Activated CD4-positive, alpha-beta T cell treated with anti-CD3 and anti-CD28 coated beads, Interleukin-2, amount 50 U/mL, for 1 hour (primary cell): ENCODE results near the gene RBM18.

Source experiments
- DNase-seq: peaks from one replicate; pipeline ENCODE4 v3.0.0-alpha.2; 2020

RBM18 gene, protein sequence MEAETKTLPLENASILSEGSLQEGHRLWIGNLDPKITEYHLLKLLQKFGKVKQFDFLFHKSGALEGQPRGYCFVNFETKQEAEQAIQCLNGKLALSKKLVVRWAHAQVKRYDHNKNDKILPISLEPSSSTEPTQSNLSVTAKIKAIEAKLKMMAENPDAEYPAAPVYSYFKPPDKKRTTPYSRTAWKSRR

DNA sequence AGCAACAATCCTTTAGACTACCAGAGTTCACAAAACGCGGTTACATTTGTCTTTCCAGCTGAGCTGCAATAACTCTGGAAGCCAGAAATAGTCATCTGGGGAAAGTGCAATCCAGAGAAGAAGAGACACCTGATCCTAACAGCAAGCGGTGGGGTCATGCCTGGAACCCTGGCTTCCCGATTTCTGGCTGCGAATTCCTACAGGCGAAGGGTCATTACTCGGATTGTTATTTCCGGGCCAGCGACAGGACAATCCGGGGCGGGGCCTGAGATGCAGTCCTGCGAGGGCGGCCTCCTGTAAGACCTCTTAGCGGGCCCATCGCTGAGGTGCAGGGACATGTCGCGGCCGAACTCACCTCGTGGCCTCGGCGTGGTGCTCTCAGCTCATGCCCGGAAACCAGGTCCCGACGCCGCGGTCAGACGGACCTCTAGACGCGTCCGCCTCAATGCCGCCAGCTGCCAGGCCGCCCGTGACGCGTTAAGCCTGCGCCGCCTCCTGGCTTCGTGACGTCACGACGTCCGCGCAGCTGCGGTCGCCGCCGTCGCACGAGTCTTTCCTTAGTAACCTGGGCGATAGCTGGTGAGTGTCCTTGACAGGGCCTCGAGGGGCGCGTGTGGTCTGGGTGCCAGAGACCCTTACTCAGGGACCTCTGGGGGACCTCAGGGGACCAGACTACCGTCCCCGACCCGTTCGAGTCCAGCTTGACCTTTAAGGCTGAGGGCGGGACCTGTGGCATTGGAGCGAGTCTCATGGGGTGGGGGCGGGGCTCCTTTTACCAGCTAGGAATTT, at the start of gene RBM18, which contains the start of gene MRRF:
Gene RBM18 (minus strand): TSS at position 481 of the 789 bp plus-strand sequence. CDS start 3,348 bp downstream, outside the sequence.
Gene MRRF (plus strand): TSS at position 523 of the 789 bp plus-strand sequence. CDS start 6,010 bp downstream, outside the sequence.
- DNase-seq: peak; percentile 84

DNA sequence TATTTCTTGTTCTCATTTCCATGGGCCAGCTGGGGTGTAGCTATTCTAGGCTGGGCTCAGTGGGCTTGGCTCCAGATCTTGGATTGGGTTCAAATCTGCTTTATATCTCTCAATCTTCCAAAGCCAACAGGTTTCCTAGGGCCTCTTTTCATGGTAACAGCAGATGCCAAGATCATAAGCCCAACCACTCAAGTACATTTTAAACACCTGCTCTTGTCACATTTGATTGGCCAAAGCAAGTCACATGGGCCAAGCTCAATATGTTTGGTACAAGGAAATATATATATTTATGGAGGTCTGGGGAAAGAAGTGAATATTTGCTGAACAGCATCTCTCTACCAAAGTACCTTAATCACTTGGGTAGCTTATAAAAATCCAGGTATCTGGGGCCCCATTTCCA, 49.5 kb upstream of the RBM18 start:
- DNase-seq: no peak

DNA sequence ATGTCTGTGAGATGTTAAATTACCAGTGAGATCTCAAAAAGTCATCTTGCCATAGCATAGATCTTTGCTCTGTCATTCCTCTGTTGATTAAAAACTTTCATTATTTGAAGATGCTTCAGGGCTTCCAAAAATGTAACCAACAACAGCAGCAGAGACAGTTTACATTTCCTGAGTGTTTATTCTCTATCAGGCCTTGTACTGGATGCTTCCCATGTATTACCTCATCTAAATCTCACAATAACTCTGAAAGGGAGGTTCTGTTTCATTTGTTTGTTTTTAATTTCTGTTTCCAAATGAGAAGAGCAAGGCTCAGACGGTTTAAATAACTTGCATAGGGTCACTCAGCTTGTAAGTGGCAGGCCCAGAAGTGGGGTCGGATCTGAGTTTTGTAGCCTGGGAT, 45.2 kb upstream of the RBM18 start:
- DNase-seq: no peak

- no peak for DNase-seq
Observed at GRCh38 chr9:122307925-122308324, 43.3 kb upstream of the RBM18 start.

GRCh38 chr9:122307061-122307460, 42.4 kb upstream of the RBM18 start:
- no peak for DNase-seq

DNA sequence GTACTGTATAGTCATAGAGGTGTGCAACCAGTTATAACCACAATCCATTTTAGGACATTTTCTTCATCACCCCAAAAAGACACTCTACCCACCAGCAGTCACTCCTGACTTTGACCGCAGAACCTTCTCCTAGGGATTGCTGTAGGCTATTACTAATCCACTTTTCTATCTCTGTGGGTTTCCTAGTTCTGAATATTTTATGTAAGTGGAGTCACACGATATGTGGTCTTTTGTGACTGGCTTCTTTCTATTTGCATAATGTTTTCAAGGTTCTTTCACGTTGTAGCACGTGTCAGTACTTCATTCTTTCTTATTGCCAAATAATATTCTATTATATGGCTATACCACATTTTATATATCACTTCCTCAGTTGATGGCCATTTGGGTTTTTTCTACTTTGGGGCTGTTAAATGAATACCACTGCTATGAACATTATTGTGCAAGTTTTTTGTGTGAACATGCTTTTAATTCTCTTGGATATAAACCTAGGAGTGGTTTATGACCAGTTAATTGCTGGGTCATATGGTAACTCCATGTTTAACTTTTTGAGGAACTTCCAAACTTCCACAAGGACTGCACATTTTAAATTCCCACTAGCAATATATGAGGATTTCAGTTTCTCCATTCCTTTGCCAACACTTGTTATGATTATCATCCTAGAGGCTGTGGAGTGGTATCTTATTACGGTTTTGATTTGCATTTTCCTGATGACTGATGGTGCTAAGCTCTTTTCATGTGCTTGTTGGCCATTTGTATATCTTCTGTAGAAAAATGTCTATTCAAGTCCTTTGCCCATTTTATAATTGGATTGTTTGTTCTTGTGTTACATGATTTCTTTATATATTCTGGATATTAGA, 37.8 kb upstream of the RBM18 start:
- DNase-seq: no peak

- no peak for DNase-seq
Observed at GRCh38 chr9:122297512-122297911, 32.9 kb upstream of the RBM18 start.

GRCh38 chr9:122294531-122294930, 29.9 kb upstream of the RBM18 start:
- DNase-seq: no peak

DNA sequence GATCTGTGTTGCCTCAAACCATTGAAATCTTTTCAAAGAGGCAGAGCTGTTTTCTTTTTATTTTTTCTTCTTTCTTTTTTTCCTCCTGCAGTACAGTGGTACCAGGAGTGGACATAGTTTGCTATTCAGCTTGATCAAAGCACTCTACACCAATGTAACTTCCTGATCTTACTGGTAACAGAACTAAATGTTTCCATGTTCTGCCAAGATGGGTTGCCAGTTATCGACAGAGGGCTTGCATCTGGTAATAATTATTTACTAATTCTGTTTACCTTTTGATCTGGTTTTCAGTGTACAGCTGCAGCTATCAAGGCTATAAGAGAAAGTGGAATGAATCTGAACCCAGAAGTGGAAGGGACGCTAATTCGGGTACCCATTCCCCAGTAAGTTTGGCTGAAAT, 26.8 kb upstream of the RBM18 start:
- no peak for DNase-seq

DNA sequence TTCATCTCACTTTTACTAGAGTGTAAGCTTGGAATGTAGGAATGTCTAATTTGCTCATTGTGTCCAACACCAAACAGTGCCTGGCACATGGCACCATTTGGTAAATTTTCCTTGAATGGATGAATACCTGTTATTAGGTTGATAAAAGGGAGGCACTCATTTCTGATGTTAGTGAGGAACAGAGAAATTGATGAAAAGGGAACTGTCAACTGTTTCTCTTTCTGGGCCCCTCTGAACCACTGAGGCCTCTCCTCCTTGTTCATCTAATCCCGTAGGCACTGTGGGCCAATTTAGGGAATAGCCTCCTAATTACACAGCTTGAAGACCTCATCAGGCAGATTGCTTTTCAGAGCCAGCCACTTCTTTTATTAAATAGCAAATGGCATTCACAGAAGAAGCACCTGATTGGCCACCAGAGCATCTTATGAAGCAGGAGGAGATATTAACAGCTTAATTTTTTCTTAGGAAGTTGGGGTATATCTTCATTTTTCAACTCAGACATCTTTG, 22.6 kb upstream of the RBM18 start:
- no peak for DNase-seq

DNA sequence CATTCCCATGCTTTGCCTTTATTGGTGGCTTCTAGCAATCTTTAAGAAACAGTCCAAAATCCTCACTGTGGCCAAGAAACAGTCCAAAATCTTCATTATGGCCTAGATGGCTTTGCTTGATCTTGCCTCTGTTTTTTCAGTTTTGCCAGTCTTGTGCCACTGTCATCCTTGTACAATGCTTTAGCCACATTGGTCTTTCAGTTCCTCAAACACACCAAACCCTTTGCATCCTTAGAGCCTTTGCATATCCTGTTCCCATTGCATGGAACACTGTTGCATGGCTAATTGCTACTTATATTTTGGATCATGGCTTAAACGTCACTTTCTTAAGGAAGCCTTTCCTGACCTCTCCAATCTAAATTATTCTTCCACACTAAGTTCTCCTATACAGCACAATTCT, 22.1 kb upstream of the RBM18 start:
- no peak for DNase-seq

DNA sequence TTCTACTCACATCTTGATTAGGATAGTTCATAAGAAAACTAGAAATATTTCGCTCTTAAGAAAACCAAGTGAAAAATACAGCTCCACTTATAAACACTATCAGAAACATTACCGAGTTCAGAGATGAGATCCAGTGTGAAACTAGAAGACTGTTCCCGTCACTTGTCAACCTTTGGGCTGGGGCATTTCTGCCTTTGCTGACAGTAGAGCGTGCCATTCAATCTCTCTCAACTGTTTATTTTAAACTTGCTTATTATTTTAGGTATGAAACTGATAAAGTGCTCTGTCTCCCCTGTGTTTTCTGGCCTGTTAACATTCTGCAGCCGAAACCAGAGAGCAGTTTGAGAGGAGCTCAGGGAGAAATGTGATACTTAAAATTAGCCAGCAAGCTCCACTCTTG, 16.7 kb upstream of the RBM18 start:
- no peak for DNase-seq

GRCh38 chr9:122277285-122277897, 12.8 kb upstream of the RBM18 start:
- no peak for DNase-seq

DNA sequence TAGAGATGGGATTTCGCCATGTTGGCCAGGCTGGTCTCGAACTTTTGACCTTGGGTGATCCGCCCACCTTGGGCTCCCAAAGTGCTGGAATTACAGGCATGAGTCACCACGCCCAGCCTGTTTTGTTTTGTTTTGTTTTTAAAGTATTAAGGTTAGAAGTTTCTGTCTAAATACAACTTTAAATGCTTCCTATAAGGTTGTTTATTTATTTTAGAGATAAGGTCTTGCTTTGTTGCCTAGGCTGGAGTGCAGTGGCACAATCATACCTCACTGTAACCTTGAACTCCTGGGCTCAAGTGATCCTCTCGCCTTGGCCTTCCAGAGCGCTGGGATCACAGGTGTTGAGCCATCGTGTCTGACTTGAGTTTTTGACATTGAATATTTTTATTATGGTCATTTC, 11.5 kb upstream of the RBM18 start:
- no peak for DNase-seq

GRCh38 chr9:122274055-122274454, 9.4 kb upstream of the RBM18 start:
- no peak for DNase-seq

DNA sequence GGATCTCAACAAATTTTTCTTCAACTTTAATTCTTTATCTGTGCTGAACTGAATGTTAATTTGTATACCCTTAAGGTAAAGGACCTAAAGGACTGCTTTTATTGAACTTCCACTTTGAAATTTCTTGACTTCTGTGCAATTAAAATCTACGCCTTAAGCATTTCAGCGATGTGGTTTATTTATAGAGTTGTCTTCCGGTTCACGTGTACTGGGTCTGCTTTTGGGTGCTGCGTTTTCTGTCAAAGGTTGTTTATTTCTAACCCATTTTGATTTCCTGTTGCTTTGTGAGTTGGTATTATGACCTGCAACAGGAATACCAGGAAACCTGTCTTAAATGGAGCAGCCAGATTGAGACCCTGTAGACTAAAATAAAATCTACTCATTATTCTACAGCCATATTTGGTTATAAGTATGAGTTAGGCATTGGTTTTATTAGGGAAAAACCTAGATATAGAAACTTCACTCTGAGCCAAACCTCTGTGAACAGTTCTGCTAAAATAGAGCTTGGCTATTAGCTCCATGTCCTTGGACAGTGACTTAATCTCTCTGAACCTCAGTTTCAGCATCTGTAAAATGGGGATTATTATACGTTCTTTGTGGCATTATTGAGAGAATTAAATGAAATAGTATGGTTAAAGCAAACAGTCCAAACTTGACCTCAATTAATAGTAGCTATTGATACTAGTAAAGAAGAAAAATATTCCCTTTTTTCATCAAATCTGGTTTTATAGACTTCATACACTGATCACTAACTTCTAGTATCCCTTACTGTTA, 3.6 kb upstream of the RBM18 start:
- no peak for DNase-seq

DNA sequence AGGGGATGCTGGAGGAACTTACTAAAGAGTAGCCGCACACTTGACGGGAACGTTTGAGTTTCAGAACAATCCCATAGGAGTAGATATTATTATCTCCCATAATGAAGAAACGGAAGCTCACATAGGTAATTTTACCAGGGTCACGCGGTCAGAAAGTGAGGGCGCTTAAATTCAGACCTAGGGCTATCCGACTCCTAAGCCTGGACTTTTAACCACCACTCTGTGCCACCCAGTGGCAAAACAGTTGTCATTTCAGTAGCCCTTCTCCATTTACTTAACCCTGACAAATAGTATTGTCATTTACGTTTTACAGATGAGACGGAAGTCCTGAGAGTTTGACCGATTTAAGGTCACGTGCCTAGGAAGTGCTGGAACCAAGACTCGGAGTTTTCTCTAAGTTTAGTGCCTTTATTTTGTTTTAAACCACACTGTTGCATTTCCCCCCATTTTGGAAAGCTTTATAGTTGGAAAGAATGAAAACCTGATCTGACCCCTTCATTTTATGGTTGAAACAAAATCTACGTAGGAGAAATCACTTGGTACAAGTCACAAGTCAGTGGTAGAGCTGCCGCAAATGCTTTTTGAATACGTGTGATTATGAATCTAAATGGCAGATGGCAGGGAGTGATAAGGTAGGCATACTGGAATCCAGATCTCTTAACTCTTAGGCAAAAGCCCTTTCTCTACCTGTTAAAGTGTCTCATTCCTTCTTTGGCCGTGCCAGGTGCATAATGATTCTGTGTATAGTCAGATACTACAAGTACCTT, 692 bp upstream of the RBM18 start:
- peak; percentile 8 for DNase-seq

DNA sequence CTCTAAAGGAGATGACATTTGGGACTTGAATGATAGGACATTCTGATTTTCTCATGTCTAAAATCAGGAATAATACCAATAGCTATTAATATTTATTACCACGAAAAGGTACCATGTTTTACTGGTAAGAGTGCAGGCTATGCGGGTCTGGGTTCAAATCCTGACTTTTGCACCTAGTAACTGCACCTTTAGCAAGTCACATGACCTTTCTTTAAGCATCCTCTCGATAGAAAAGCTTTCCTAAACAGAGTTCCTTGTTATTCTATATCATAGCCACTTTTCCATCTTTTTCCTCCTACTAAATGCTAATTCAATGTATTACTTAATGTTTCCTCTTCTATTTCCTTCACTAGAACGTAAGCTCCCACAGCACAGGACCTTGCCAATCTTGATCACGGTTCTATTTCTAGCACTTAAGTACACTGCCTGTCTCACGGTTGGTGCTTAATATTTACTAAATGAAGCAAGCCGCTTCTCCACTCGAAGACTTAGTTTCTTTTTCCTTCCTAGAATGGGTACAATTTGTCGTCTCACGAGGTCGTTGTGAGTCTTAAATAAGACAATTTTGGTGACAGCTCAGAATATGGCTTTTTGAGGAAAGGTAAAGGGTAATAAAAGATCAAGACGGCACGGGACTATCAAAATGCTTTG, 816 bp downstream of the RBM18 start:
- no peak for DNase-seq

- DNase-seq: no peak
Observed at GRCh38 chr9:122262073-122262472, 2.6 kb downstream of the RBM18 start.

DNA sequence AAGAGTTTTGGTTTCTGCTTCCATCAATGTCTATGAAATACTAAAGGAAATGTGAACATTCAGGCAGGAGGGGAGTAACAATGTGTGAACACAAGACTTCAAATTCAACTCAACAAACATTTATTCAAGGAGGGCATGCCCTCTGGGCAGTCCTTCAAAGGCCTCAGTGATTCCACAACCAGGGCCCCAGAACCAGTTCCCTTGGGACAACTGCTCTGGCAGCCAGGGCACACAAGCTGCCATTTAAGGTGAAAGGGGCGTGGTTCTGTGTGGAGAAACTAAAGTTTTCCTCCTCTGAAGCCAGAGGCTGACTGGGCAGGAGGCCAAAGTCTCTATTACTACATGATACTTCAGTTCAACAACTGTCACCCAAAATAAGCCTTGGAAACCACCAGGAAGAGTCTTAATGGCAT, 3.2 kb downstream of the RBM18 start:
- DNase-seq: no peak
